A673 (cell line): ENCODE measurements around the gene KLKB1. TPM values are rescaled to one million over a fixed set of nuclear protein-coding genes. Genes with fewer than 3 reads are reported as not detected.

Experiments used
- BruUV-seq: library from RNA; stranded (reverse); fragments of 400-500 nt; replicated peaks from 2 replicates; lab custom pipeline; 2021; lab: Mats Ljungman, UMichigan
- CTCF ChIA-PET: fragments of 300-600 bp; sonication (Branson Sonifier 250); formaldehyde crosslinking; loops from one replicate; lab custom pipeline; 2022; ENCODE audit warnings: antibody characterized with exemption; lab: Charles Lee
- POLR2A ChIA-PET: fragments of 300-600 bp; sonication (Branson Sonifier 250); formaldehyde crosslinking; loops from one replicate; lab custom pipeline; 2022; ENCODE audit warnings: antibody characterized with exemption; ENCODE audit not compliant: low non-redundant PET; lab: Charles Lee
- DNase-seq: peaks from one replicate; pipeline ENCODE4 v3.0.0-alpha.2; 2015; ENCODE audit warnings: low spot score
- H3K27ac ChIP-seq: fragments of 200-600 bp; sonication (generic); 2 replicates; pipeline ENCODE4 v1.5.1; 2016; ENCODE audit warnings: mixed run types, low read depth, mild to moderate bottlenecking, mixed read lengths, antibody characterized with exemption, low read length; ENCODE audit not compliant: poor library complexity, severe bottlenecking
- H3K27me3 ChIP-seq: fragments of 200-600 bp; sonication (generic); replicated peaks from 2 replicates; pipeline ENCODE4 v1.6.1; 2017; ENCODE audit warnings: mixed run types, low read depth, mild to moderate bottlenecking, mixed read lengths, antibody characterized with exemption, low read length; ENCODE audit not compliant: insufficient read depth, poor library complexity
- H3K36me3 ChIP-seq: fragments of 200-600 bp; sonication (generic); 2 replicates; pipeline ENCODE4 v1.6.1; 2016; ENCODE audit warnings: mixed run types, mild to moderate bottlenecking, mixed read lengths, antibody characterized with exemption, low read length; ENCODE audit not compliant: insufficient read depth, poor library complexity, severe bottlenecking
- H3K4me1 ChIP-seq: fragments of 200-600 bp; sonication (generic); 2 replicates; pipeline ENCODE4 v1.6.1; 2017; ENCODE audit warnings: mixed run types, mild to moderate bottlenecking, mixed read lengths, antibody characterized with exemption, low read length; ENCODE audit not compliant: insufficient read depth, poor library complexity, severe bottlenecking
- H3K4me3 ChIP-seq: fragments of 200-600 bp; sonication (generic); 2 replicates; pipeline ENCODE4 v1.5.1; 2016; ENCODE audit warnings: low read depth, mixed run types, mild to moderate bottlenecking, mixed read lengths, low read length; ENCODE audit not compliant: poor library complexity, severe bottlenecking
- H3K9me3 ChIP-seq: fragments of 200-600 bp; sonication (generic); 2 replicates; pipeline ENCODE4 v1.6.1; 2016; ENCODE audit warnings: mixed run types, low read depth, mild to moderate bottlenecking, mixed read lengths, antibody characterized with exemption, low read length; ENCODE audit not compliant: poor library complexity, severe bottlenecking
- CTCF ChIP-seq: fragments of 300-800, 200-600 bp; sonication (generic); conservative IDR thresholded peaks from 2 replicates; pipeline ENCODE4 v1.5.1; 2017; ENCODE audit warnings: low read depth, mild to moderate bottlenecking, antibody characterized with exemption, low read length, moderate library complexity, mixed read lengths
- EZH2 ChIP-seq: fragments of 200-600 bp; sonication (generic); IDR thresholded peaks from 2 replicates; pipeline ENCODE4 v1.6.1; 2017; ENCODE audit warnings: borderline replicate concordance, low read depth, mild to moderate bottlenecking, mixed read lengths, antibody characterized with exemption, low read length; ENCODE audit not compliant: poor library complexity, severe bottlenecking
- intact Hi-C: fragments of 100-400 bp; cut with micrococcal nuclease; formaldehyde crosslinking; loops from one replicate; pipeline ENCODE4 v1.10.0; 2022; ENCODE audit not compliant: unreplicated experiment
- total RNA-seq: library from RNA; stranded (reverse); gene quantifications from 2 replicates; pipeline ENCODE4 v1.2.3, GENCODE V29; 2021

KLKB1 gene
- total RNA-seq, 1 experiment from 2014 or later: not detected

GRCh38 chr4:186201010-186201409, 26.3 kb upstream of the KLKB1 start:
- no peak for DNase-seq
- ChIA-PET CTCF (interaction anchor here (0.5 kb wide), 1 partner anchor 824 kb away, joined by 4 read pairs; no protein-coding TSS in a partner anchor), POLR2A (no interaction called here)
- intact Hi-C loops: no loop called here
- peaks cover 37% of the 10 kb centered on the region for H3K4me1 ChIP-seq
- H3K27ac ChIP-seq: no peak overlapping the region
- no peaks in the 10 kb centered on the region for H3K27me3 ChIP-seq
- H3K36me3 ChIP-seq: no peaks in the 10 kb centered on the region
- TF ChIP-seq CTCF (no peak), EZH2 (no peak)
- H3K4me3 ChIP-seq: no peak overlapping the region
- no TSS peak for BruUV-seq
- H3K9me3 ChIP-seq: no peaks in the 10 kb centered on the region

- intact Hi-C loops: no loop called here
- Histone ChIP-seq H3K4me1 (peaks cover 37% of the 10 kb centered on the region), H3K9me3 (no peaks in the 10 kb centered on the region), H3K36me3 (no peaks in the 10 kb centered on the region), H3K27ac (no peak overlapping the region), H3K27me3 (no peaks in the 10 kb centered on the region), H3K4me3 (no peak overlapping the region)
- DNase-seq: peak; percentile 29
- peak; percentile 51 for TF ChIP-seq CTCF
- TF ChIP-seq EZH2: no peak
- CTCF ChIA-PET: interaction anchor here (0.5 kb wide), 1 partner anchor 825 kb away, joined by 4 read pairs; no protein-coding TSS in a partner anchor
- BruUV-seq: no TSS peak
- POLR2A ChIA-PET: no interaction called here
Observed at GRCh38 chr4:186201535-186202230, 25.6 kb upstream of the KLKB1 start.

- ChIA-PET POLR2A (no interaction called here), CTCF (no interaction called here)
- intact Hi-C loops: no loop called here
- H3K27ac ChIP-seq: no peak overlapping the region
- peaks cover 37% of the 10 kb centered on the region for H3K4me1 ChIP-seq
- no peak for DNase-seq
- H3K4me3 ChIP-seq: no peak overlapping the region
- H3K9me3 ChIP-seq: no peaks in the 10 kb centered on the region
- no peaks in the 10 kb centered on the region for H3K36me3 ChIP-seq
- TF ChIP-seq CTCF (no peak), EZH2 (no peak)
- BruUV-seq: no TSS peak
- H3K27me3 ChIP-seq: no peaks in the 10 kb centered on the region
Observed at GRCh38 chr4:186202490-186203140, 24.7 kb upstream of the KLKB1 start.
